GM19452 (cell line): ENCODE data around the gene SLC49A3.
"Not testable (repeated sequence)": the region's sequence is repeated elsewhere in the genome, so short reads cannot be mapped to it uniquely, and the experiment has no call there.

Experiments used
- ATAC-seq: cut with Tn5 transposase; IDR thresholded peaks from one replicate; pipeline ENCODE4 v1.9.1; 2021; ENCODE audit not compliant: unreplicated experiment

SLC49A3 gene

GRCh38 chr4:688854-689681 lies at the start of gene SLC49A3:
TSS of gene SLC49A3 (minus strand) at chr4:689151. CDS start at chr4:689127, 24 bp downstream.
- no peak for ATAC-seq

GRCh38 chr4:736561-736960 lies 47.6 kb upstream of the SLC49A3 start:
- ATAC-seq = not testable (repeated sequence)

GRCh38 chr4:735583-735982 lies 46.6 kb upstream of the SLC49A3 start:
- ATAC-seq = no peak

GRCh38 chr4:734951-735350 lies 46.0 kb upstream of the SLC49A3 start:
- no peak for ATAC-seq

- ATAC-seq = no peak
These were observed 45.1 kb upstream of the SLC49A3 start for GRCh38 chr4:734075-734474.

GRCh38 chr4:733631-733980 lies 44.7 kb upstream of the SLC49A3 start:
- ATAC-seq = no peak

GRCh38 chr4:732911-733630 lies 44.1 kb upstream of the SLC49A3 start:
- no peak for ATAC-seq

GRCh38 chr4:732486-732885 lies 43.5 kb upstream of the SLC49A3 start:
- no peak for ATAC-seq

- ATAC-seq = not testable (repeated sequence)
These were observed 43.0 kb upstream of the SLC49A3 start for GRCh38 chr4:731954-732353.

GRCh38 chr4:730946-731904 lies 42.3 kb upstream of the SLC49A3 start:
- ATAC-seq = not testable (repeated sequence)

GRCh38 chr4:730511-730910 lies 41.6 kb upstream of the SLC49A3 start:
- ATAC-seq = no peak

GRCh38 chr4:729336-730315 lies 40.7 kb upstream of the SLC49A3 start:
- no peak for ATAC-seq

GRCh38 chr4:727576-727975 lies 38.6 kb upstream of the SLC49A3 start:
- no peak for ATAC-seq

GRCh38 chr4:726838-727237 lies 37.9 kb upstream of the SLC49A3 start:
- ATAC-seq = no peak

- ATAC-seq = no peak
These were observed 37.4 kb upstream of the SLC49A3 start for GRCh38 chr4:726235-726787.

GRCh38 chr4:725391-726234 lies 36.7 kb upstream of the SLC49A3 start:
- no peak for ATAC-seq

- ATAC-seq = no peak
These were observed 35.0 kb upstream of the SLC49A3 start for GRCh38 chr4:723751-724530.

- ATAC-seq = no peak
These were observed 34.0 kb upstream of the SLC49A3 start for GRCh38 chr4:722851-723360.
